Caki2 (cell line): ENCODE results near the gene NEURL1. TPM values are rescaled to one million over a fixed set of nuclear protein-coding genes. Genes with fewer than 3 reads are reported as not detected.
"Not testable (repeated sequence)": the region's sequence is repeated elsewhere in the genome, so short reads cannot be mapped to it uniquely, and the experiment has no call there.

Experiments used
- DNase-seq: peaks from one replicate; pipeline ENCODE4 v3.0.0-alpha.2; 2015; ENCODE audit warnings: low read depth
- in situ Hi-C: cut with HindIII; loops from 2 replicates; pipeline ENCODE4 v1.10.0; 2016; ENCODE audit warnings: low sequenced_read_pairs, low pct_unique_long_range_greater_than_20kb, mixed read lengths
- total RNA-seq: library from RNA; depleted of rRNA; stranded (reverse); fragments of >200 nt; shearing (Covaris generic); gene quantifications from 2 replicates; pipeline ENCODE4 v1.2.3, GENCODE V29; 2014; ENCODE audit warnings: low replicate concordance

Gene NEURL1
- total RNA-seq, 1 experiment from 2014 or later: not detected

DNA sequence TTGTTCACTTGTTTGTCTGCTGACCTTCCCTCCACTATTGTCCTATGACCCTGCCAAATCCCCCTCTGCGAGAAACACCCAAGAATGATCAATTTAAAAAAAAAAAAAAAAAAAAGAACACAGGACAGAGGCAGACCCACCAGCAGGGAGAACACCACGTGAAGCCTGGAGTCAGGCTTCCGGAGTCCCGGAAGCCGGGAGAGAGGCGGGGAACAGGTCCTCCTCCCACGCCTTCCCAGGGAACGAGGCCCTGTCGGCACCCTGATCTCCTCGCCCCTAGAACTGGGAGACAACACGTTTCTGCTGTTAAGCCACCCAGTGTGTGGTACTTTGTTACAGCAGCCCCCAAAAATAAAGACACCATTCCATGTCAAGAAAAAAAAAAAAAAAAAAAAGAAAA is 114.6 kb downstream of the NEURL1 start:
- DNase-seq, in situ Hi-C loops: not testable (repeated sequence)

DNA sequence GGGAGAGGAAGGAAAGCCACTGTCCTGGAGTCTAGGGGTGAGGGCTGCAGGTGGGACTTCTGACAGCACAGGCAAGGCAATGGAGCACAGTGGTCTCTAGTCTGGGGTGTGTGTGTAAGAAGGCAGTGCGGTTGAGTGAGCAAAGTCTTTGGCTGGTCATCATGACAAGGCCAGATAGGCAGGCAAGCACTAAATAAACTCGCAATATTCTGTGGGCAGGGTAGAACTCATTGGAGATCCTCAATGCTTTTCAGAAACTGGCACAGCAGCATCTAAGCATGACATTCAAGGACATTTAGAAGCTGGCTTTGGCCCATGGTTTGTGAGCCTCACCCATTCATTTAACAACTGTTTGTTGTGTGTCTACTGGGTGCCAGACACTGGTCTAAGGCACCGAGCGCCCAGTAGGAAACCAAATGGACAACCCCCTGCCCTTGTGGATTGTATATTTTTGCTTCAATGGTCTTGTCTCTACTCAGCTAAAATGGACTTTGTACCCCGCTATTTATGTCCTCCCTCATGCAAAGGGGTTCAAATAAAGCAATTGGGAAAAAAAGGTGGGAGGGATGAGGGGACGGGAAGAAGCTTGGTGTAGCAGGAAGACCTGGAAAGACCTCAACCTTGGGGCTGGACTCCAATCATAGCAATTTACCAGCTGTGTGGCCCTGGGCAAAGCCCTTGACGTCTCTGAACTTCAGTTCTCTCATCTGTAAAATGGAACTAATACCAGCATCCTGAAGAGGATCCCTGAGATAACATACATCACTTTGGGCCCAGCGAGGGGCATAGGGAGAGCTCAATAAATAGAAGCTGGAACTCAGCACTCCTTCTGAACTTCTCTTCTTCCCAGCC is 116.0 kb downstream of the NEURL1 start:
- in situ Hi-C loops: no loop called here
- DNase-seq: no peak

DNA sequence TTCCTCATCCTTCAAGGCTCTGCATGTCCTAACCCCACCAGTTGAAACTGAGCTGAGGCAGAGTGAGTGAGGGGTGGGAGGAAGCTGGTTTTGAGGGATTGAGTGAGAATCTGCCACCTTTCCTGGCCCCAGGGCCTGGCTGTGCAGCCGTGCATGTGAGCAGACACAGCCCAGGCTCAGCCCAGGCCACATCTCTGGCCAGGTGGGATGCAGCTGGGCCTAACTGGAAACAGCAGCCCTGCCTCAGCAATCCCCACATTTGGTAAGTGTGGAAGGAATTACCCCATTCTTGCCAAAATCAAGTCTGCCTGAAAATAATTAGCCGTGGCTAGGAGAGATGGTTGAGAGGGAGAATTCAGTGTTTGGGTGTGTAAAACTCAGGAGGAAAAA is 116.6 kb downstream of the NEURL1 start:
- in situ Hi-C loops: no loop called here
- DNase-seq: no peak

DNA sequence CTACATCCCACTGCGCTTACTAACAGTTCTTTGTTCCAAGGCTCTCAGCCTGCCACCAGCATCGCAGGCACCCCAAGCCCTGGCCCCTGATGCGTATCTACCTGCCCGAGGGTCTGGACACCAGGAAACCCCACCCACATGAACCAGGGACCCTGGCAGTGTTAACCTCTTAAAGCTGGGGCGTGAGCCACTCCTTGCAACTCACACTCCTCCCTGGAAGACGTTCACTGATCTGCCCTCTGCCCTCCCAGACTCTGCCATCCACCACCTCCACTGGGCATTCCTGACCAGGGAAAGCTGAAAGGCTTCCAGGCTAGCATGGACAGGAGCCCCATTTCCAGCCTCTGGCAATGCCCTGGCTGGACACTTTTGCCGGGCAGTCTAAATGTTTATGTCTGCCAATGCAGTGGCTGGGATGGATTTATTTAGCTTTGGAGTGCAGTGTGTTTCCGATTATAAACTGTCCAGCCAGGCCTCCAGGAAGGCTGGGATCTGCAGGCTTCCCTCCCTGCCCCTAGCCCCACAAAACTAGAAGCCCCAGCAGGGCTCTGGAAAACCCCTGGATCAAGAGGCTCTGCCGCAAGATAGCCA is 117.5 kb downstream of the NEURL1 start:
- in situ Hi-C loops: no loop called here
- DNase-seq: no peak

DNA sequence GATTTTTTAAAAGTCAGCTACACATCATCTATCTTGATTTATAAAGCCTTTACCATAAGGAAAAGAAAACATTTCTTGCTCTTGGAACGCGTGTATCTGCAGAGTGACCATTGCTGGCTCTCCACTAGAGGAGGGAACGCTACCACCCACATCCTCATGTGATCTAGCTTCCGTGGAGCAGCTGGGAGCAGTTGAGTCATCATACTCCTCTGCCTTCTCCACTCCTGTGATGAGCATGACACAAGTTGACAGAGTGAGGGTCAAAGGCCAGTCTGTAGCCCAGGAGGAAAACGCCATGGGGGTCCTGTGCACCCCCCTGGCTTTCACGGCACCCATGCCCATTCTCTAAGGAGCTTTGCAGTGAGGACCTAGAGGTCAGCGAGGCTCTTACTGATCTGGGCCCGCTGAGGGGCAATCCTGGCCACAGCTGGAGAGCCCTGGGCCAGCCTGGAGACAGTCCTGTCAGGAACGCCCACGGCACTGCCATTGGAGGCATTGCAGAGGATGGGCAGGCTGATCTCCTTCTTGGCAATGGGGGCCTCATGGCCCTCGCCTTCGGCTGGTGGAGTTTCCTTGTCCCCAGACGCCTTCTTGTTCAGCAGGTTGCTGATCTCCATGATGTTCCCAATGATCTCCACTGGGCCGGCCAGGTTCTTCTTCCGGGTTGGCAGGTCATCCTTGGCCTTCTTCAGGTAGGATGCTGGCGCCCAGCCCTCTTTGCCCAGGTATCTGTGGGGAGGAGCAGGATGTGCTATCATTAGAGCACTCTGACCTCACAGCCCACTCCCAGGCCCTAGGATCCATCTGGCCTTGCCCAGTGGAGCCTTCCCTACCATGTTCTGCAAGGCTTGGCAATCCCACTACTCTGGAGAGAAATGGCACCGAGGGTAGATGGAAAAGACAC is 119.2 kb downstream of the NEURL1 start:
- no peak for DNase-seq
- in situ Hi-C loops: no loop called here

DNA sequence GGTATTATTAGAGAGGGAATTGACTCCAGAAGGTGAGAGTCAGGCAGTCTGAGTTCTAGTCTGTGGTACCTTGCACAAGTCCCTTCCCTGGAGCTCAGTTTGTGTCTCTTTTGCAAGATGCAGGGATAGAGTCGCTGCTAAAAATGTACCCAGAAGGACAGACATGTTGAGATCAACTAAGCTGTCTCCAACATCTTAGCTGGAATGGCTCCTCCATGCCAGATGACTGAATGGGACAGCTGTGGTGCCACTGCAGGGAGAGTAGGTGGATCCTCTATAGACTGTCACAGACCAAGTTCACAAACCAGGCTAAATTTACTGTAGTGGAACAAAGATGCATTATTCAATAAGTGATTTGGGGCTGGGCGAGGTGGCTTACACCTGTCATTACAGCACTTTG is 120.1 kb downstream of the NEURL1 start:
- DNase-seq: no peak
- in situ Hi-C loops: no loop called here

DNA sequence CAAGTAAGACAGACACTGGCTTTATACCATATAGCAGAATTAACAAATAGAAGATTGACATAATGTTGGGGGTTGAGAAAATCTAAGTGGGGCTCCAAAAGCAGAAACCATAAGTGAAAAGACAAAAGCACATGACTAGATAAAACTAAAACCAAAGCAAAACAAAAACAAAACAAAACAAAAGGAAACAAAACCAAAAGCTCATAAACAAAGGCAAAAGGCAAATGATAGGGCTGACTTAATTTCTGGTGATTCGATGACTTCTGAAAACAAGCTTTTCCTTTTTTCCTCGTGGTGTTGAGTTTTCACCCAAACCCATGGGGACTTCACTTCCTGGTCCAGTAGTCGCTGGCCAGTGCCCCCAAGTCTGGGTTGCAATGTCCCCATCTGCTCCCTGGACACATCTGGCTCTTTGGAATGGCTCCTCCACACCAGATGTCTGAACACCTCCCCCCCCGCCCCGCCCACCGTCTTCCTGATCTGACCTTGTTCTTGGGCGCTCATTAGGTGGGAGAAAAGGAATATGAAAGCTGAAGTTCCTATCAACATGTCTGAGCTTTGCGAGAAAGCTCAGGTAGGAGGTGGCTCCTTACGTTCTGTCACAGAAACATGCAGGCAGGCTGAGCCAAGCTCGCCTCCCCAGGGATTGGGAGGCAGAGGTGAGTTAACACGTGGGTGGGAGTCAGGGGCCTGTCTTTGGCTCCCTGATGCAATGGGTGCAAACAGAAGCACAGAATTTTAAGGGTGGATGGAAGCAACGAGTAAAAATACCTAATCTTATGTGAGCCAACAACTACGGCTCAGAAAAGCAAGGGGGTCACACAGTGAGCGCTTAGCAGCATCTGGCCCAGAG is 121.0 kb downstream of the NEURL1 start:
- no peak for DNase-seq
- in situ Hi-C loops: no loop called here

DNA sequence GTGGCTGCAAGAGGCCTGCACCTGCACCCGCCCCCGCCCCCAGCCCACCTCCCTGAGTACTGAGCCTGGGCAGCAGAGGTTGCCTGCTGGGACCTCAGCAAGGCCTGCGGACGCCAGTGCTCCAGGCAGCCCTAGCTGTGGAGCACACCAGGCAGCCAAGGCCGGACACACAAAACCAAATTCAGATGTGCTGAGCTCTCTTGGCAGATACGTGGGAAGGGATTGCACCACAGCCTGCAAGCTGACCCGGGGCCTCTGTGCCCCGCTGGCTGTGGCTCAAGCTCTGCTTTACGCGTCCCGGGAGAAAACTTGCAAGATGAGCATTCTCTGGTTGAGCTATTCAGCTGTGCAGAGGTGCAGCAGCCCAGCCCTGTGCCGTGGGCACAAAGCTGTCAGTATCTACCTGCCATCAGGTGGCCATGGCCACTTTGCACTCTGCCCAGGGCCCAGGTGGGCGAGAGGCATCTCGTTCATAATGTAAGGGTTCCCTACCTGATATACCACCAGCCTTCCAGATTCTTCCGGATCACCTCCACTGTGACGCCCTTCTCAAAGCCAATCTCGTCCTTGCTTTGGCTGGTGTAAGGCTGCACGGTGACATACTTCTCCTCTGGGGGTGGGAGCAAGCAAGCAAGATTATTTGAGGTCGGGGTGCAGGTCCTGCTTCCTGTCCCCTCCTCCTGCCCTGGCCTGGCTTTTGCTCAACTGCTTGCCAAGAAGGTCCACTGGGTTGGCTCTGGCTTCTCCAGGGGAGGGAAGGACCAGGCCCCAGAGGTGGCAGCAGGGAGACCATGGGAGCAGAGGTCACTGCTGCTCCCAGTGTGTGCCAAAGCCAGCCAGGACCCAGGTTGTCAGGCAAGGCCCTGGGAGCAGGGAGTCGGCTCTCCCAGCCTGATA is 123.4 kb downstream of the NEURL1 start:
- in situ Hi-C loops: no loop called here
- DNase-seq: no peak

DNA sequence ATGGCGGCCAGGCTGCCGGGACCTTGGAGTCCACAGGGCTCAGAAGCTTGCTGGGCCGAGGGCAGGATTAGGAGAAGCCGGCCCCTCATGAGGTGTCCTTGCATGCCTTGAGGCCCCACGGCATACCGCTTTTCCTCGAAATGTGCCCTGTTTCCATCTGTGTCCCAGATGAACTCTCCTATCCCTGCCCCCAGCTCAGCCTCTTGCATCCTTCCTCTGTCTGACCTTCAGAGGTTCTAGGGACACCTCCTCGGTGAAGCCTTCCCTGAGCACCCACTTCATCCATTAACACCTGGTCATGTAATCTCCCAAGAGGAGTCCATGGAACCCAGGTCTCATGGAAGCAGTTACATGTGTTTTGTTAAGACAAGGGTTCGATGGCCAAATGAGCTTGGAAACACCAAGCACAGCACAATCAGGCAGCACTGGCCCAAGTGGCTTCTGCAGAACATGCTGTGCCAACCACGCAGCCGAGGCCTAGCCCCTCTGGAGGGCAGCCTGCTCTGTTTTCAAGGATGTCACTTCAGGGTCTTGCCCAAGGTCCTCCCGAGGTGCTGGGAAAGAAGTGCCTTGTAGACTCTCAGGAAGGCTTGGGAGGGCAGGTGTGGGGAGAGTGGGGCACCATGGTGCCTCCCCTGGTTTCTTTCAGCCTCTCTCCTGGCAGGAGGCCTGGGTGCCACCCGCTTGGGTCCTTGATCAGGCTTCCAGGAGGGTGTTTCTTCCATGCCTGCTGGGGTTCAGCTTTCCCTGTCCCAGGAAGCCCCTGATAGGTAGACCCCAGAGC is 124.3 kb downstream of the NEURL1 start:
- in situ Hi-C loops: no loop called here
- no peak for DNase-seq

DNA sequence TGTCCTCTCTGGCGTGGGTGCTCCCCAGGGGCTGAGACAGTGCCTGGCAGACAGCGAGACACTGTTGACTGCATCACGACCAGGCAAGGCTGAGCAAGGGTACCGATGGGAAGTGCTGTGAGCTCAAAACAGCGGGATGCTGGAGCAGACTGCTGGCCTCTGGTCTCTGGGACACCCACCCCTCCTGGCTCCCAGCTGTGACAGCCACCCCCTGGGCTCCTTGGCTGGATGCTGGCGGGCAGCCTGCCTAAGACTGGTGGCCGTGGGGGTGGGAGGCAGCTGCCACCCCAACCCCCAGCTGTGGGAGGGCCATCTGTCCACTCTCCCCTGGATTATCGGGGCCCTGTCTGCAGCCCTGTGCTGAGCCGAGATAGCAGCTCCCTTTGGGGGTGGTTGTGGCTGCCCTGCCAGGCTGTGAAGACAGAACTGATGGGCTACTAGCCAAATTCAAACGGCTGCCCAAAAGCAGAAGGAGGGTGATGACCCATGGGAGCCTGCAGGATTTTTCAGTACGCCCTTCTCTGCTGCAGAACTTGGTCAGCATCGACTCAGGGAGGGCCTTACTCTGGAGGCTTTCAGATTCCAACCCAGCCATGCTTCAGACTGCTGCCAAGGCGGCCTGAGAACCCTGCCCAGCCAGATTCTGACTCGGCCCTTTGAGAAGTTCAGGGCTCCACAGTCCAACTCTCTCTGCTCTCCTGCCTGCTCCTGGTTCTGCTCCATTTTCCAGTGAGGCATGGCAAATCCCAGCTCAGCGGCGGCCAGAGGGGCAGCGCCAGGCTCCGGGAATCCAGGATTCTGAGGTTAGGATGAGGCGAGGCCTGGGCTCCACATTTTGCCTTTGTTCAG is 125.3 kb downstream of the NEURL1 start:
- no peak for DNase-seq
- in situ Hi-C loops: no loop called here

DNA sequence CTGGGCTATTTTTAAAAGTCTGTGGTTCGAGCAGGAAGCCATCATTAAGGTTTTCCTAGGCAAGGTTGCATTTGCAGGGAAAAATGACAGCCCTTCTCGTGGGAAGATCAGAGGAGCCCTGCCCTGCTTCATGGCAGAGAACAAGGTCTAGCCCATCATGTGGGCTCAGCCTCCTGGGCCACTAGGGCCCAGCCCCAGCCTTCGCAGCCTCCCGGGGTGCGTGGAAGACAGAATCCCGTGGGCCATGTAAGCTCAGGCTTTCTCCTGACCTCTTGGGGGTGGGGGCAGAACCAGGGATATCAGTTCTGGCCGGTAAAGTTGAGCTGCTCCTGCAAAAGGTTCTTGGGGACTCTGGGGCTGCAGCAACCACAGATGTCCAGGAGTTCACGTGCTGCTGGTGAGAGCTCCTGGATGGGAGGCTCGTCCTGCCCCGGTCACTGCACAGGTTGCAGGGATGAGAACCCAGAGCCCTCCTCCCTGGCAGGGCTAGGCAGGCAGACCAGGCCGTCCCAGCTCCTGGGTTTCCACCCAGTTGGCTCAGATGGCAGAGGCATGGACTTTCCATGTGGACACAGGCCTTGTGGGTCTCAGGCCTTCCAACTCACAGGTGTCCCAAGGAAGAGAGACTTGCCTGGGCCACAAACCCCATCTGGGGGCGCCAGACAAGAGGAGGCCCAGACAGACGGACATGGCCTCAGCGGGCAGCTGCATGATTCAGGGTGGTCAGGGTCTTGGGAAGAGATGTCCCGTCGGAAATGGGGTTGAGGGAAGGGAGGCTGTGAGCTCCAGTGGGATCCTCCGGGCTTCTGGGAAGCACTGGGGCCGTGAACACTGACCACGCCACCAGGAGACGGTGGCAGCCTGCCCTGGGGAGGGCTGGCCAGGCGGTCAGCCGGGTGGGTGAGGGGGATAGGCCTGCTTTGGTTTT is 126.2 kb downstream of the NEURL1 start:
- DNase-seq: no peak
- in situ Hi-C loops: no loop called here

DNA sequence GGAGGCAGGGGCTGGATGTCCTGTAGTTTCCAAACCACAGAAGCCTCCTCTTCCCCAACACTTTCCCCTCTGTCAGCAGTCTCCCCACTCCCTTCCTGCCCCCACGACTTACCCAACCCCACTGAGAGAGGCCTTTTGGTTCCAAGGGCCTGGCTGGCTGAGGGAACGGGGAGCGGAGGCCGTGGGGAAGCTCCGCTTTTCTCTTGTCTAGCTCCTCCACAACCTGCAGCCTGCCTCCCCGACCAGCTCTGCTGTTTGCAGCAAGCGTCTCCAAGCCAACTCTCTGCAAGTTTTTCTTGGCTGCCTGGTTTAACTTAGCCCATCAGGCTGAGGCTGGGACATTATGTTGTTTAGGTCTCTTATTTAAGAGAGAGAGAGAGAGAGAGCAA is 126.8 kb downstream of the NEURL1 start:
- DNase-seq: no peak
- in situ Hi-C loops: no loop called here

DNA sequence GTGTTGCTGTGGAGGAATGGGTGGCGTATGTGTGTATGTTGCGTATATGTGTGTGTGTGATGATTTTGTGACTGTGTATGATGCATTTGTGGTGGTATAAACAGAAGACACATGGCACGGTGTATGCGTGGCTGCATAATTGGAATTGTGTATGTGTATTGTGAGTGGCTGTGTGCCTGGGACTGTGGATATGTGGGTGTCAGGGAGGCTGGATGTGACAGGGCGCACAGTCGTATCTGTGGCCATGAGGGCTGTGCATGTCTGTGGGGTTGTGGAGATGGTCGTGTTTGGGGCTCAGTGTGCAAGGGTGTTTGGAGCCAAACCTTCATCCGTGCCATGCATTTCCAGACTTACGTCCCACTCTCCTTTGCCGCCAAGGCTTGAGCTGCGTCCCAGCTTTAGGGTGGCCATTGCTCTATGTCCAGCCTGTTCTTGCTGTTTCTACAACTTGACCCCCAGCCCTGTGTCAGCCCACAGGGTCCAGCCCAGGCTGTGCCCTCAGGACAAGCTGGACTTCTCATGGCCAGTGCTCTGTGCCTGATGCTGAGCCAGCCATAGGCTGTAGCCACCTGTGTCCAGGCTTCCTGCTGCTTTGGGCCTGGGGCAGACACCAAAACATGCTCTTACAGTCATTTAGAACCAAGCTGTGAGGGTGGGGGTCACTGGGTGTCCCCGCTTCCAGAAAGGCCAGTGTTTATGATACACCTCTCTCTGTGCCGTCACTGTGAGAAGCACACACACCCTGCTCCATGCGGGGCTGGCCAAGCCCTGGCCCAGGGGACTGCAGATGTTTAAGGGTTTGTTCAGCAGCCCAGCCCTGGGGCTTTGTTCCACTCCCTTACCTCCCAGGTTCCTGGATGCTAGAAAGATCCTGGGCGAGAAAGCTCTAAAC is 127.6 kb downstream of the NEURL1 start:
- in situ Hi-C loops: no loop called here
- no peak for DNase-seq

DNA sequence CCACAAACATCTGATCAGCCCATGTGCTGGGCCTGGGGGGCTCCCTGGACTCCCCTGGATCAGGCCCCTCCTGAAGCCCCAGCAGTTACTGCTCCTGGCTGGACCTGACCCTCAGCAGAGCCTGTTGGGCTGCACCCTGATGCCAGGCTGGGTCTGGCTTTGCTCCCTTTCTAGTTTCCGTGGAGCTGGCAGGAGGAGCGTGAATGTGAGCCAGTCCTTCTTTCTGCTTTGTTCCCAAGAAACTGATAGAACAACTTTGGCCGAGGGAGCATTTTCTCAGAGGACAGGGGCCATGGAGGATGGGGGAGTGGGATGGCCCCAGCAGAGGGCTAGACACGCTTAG is 128.2 kb downstream of the NEURL1 start:
- DNase-seq: no peak
- in situ Hi-C loops: no loop called here
